ENCODE results near the gene CREB3.

The CREB3 gene

DNA sequence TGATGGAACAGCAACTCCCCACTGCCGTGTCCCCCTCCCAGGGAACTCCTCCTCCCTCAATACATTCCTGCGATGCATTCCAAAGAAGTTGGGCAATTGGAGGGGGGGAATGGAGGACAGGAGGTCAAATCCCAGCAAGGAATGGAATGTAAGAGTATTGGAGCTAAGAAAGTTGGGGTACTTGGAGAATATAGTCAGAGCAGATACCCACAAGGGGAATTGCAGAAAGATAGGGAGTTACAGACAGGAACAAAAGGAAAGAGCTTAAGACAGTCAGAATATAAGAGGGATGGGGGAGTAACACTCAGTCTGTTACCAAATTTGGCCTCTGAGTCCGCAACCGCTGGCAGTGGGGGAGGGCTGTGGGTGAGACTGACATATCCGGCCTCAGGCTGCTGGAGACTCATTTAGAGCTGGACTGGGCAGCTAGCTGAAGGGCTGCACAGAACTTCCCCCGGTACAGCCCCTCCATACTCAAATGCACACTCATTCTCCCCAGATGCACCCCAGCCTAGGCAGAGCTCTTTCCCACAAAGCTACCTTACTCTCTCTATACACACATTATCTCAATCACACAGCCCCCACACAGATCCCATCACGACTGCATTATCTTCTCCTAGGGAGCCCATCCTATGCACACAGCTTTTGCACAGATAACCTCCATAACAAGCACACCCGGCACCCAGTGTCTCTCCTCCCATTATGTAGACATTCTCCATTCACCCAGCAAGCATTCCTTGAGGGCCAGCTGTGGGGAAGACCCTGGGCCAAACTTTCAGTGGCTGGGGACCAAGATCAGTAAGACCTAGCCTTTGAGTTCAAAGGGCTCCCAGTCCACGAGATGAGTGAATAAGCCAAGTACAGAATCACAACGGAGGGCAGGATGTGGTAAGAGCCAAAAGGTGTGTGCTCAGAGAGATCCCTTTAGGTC is 4.2 kb upstream of the CREB3 start:
- DNase-seq = peak; percentile 73

DNA sequence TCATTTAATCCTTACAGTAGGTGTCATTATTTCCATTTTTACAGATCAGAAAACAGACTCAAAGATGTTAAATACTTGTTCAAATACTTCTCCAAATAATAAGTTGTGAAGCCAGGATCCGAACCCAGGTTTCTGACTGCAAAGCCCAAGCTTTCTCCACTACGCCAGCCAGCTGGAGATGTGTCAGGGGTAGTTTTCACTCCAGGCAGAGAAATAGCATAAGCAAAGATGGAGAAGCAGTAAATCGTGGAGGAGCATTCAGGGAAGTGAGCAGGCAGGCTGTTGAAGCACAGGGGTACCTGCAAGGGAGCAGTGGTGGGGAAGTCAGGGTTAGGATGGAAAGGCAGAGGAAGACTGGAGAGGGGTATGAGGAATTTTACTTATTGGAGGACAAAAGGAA is 3.4 kb upstream of the CREB3 start:
- DNase-seq = no peak

DNA sequence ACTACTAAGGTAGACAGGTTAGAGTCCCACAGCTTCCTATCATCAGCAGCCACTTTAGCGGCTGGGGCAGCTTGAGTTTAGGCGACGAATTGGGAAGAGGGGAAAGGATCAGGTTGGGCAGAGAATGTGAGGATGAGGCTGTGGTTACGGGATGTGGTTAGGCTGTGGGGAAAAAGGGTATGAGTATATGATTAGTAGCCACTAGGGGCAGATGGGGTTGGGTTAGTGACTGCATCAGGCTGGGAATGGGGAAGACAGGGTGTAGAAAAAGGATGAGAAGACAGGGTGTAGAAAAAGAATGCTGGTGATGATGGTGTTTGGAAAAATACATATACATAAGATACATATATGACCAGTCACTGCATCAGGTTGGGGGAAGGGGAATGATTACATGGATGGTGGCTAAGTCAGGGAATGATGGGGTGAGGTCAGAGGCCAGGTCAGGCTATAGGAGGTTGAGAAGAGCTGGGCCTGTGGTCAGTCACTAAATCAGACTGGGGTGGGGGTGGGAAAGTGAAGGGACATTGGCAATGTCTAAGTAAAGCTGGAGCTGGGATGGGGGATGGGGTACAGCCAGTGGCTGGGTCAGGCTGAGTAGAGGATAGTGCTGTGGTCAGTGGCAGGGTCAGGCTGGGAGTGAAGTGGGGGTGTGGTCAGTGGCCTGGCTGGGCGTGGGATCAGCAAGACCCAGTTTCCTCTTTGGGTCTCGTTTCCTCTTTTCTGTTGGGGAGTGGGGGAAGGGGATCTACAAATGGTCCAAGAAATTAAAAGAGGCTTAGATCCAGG is 2.6 kb upstream of the CREB3 start:
- no peak for DNase-seq

DNA sequence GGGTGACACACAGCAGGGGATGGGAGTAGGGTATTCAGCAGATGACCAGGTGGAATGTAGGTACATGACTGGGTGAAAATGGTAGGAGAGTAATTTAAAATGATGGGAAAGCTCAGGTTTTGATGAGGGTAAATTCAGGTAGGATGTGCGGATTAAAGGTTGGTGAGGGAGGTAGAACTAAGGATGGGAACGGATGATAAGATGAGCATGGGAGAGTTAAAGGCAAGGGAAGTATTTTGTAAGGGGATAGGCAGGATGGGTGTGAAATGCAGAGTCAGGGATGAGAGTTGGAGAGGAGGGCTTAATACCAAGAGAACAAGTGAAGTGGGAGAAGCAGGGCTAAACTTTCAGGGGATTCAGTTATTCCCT is 2.0 kb upstream of the CREB3 start:
- no peak for DNase-seq

DNA sequence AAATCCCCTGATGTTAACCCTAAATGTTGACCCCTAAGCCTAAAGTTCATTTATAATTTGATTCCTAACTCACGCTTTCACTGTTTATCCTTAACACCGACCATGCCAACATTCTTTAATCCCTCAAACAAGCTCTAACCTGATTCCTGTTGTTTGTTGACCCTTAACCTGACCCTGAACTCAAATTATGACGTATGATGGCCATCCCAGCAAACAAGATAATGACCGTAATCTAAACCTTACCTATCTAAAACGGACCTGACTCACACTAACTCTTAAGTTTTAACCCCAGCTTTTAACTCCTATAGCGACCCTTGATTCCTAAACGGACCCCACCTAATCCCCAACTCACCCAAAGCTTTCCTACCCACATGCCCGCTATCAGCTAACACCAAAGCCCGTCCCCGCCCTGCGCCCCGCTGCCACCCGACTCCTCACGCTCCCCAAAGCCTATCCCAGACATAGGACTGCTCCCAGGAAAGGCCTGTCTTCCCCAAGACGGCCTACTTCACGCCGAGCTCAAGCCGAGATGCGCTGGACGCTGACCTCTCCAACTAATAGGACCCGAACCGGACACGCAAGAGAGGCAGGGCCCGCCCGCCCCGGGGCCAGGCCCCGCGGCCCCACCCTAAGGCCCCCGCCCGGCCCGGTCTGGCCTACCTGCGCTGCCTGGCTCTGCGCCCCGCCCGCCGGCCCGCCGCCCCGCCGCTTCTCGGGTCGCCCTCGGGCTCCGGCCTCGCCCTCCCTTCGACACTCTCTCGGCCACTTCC is 866 bp upstream of the CREB3 start:
- no peak for DNase-seq

DNA sequence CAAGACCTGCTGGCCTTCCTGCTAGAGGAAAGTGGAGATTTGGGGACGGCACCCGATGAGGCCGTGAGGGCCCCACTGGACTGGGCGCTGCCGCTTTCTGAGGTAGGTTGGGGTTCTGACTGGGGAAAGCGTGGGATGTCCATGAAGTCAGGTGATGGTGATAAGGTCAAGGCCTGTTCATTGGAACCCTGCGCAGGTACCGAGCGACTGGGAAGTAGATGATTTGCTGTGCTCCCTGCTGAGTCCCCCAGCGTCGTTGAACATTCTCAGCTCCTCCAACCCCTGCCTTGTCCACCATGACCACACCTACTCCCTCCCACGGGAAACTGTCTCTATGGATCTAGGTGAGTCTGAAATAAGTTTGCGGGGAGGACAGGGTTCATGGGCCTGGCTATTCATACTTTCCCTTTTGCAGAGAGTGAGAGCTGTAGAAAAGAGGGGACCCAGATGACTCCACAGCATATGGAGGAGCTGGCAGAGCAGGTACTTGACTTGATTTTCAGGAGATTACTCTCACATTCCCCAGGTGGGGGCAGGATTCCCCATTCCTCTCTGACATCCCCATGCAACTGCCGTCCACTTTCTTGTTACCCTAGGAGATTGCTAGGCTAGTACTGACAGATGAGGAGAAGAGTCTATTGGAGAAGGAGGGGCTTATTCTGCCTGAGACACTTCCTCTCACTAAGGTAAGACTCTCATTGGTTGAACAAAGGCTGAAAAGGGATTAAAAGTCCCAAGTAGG is 505 bp downstream of the CREB3 start:
- no peak for DNase-seq

DNA sequence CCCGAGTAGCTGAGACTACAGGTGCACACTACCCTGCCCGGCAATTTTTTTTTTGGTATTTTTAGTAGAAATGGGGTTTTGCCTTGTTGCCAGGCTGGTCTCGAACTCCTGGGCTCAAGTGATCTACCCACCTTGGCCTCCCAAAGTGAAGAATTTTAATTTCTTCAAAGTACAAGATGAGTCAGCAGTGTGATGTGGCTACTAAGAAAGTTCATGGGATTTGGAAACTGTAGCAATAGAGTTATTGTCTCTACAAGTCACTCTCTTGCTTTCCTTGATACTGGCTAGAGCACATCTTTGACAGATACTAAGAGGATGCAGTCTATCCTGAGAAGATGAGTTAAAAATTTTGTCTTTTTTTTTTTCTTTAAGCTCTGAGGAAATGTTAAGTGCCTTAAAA is 1.6 kb downstream of the CREB3 start:
- DNase-seq = no peak

DNA sequence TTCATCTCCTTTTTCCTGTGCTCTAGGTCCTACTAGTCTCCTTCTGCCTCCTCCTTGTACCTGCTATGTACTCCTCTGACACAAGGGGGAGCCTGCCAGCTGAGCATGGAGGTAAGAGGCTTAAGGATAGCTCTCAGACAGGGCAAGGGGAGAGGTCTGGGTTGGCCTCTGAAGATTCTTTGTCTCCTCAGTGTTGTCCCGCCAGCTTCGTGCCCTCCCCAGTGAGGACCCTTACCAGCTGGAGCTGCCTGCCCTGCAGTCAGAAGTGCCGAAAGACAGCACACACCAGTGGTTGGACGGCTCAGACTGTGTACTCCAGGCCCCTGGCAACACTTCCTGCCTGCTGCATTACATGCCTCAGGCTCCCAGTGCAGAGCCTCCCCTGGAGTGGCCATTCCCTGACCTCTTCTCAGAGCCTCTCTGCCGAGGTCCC is 3.8 kb downstream of the CREB3 start:
- DNase-seq = peak; percentile 69

DNA sequence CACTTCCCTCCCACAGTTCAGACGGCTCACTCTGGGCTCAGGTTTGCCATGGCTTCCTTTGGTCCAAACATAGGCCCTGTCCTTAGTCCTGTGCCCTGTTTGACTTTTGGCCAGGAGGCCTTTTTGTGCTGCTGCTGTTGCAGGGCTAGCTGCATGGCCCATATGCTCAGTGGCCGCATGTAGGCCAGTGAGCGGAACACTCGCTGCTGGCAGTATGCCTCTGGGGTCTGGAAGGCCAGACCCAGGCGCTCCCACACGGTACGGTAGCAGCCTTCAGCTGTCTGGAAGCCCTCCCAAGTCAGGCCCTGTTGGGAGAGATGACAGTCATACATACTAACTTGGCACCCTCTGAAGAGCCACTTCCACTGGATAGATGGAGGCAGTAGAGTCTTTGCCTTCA is 4.7 kb downstream of the CREB3 start:
- no peak for DNase-seq

DNA sequence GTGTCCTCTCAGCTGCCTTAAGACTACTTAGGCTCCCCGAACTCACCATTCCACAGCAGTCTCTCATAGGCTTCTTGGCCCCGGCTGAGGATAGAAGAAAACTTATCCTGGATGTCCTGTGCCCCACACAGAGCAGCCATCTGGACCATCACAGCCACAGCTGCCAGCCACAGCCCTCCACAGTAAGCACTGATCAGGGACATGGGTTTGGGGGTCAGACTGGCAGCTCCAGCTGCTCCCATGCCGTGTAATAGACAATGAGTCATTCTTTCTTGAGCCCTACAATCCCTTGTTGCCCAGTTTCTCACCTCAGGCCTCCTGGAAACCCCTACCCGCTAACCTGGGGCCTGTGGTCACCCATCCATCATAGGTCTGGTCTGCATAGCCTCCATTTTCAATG is 5.7 kb downstream of the CREB3 start:
- DNase-seq = no peak

DNA sequence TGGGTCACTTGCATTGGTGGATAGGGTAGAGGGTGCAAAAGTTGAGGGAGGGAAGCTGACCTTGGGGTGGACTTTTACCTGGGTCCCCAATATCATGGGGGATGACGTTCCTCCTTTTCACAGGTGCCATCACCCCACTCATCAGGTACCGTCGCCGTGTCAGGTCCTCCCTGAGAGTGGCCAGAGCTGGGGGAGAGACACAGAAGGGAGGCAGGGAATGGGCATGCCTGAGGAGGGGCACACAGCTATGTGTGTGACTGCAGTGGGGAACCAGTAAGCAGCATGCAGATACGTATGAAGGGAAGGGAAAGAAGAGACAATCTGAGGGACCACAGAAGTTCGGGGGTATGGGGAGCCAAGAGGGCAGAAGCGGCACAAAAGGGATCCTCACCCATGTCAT is 6.5 kb downstream of the CREB3 start:
- no peak for DNase-seq

DNA sequence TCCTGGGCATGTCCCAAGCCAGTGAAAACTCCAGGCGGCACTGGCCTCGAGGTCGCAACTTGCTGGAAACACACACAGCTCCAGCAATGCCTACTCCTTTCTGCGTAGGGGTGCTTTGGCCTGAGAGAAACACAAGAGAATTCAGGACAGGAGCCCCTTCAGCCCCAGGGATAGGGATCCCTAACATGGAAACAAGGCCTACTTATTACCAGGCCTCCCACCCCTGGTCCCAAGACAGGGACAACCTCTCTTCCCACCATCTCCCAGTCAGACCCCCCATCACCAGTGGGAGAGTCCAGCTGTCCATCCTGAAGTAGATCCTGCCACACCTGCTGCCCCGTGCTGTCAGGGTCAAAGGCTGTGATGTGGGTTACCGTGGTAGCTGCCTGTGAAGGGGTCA is 7.8 kb downstream of the CREB3 start:
- no peak for DNase-seq

DNA sequence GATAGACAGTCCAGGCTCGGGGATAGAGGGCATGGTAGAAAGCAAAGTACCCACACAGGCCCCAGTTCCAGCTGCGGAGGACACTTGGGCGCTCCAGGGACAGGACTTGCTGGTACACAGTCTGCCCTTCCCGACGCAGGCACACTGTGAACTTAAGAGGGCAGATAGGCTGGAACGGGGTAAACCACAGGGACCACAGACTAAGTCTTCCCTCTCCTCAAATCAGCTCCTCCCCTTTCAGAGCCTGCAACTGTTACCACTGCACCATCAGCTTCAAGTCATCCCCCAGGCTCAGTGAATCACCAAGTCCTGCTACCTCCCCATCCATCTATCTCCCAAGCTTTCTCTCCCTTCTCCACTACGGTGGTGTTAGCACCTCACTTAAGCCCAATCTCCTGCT is 9.3 kb downstream of the CREB3 start:
- DNase-seq = no peak

DNA sequence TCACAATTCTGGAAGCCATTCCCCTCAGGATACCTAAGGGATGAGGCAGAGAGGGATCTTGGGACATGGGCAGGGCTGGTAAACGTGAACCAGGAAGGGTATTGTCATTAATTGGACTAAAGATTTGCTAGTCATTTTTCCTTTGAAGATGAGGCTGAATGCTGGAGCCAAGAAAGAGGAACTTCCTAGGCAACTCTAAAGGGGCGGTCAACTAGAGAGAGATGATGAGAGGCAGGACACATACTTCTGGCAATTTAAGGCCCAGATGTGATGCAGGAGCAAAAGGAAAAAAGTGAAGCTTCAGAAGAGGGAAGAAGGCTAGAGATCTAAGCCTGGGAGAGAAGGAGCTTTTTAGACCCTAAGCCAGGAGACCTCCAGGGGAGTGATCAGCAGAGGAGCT is 11.0 kb downstream of the CREB3 start:
- no peak for DNase-seq

DNA sequence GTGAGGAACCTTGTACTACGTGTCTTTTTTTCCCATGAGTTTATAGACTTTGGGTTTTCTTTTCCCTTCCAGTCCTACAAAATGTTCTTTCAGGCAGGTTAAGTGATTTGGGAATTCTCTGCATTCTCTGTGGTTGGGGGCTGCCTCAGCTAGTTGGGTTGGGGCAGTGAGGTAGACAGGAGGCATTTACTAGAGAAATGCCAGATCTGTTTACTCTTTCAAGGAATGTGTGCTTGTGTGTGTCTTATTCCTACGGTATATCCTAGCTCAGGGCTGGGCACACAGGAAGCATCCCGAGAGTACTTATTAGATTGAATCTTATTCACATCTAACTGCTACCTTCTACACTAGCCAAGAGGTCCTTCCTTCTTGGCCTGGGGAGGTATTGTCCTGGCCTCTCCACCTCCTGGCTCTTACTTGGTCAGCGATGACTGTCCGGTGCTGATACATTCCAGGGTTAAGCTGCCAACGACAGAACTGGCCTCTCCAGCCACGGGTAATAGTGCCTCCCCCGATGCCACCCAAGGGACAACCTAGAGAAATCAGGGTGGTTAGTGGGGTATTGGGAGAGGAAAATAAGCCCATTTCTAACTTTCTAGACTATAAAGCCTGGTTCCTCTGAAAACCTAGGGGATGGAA is 11.5 kb downstream of the CREB3 start:
- no peak for DNase-seq

DNA sequence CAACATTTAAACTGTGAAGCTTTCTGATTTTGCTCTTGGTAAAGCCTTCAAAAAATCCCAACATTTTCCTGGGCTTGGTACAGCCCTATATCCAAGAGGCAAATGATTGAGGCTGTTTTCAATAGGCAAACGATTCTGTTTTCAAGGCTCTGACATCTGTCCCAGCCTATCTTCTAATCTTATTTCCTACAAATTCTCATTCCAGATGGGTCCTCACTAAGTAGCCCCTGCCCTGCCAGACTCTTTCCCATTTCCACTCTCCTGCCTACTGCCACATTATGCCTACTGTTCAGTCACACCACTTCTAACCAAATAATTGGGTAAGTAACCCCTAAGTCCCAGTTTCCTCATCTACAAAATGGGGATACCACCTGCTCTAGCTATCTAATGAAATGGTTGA is 13.1 kb downstream of the CREB3 start:
- no peak for DNase-seq

DNA sequence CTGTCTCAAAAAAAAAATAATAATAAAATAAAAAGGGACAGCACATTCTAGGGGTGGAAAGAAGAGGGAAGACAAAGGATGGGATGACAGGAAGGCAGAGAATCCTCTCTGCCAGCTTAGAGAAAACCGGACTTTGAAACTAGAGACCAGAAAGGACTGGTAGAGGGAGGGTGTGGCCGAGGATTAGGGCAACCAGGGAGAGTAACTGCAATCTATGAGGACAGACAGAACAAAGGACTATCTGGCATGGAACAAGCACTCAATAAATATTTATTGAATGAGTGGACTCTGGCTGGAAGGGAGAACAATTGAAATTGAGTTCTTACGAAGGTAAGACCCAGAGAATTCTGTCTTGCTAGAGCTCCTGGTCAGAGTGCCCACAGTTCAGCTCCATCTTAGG is 14.1 kb downstream of the CREB3 start:
- DNase-seq = no peak

DNA sequence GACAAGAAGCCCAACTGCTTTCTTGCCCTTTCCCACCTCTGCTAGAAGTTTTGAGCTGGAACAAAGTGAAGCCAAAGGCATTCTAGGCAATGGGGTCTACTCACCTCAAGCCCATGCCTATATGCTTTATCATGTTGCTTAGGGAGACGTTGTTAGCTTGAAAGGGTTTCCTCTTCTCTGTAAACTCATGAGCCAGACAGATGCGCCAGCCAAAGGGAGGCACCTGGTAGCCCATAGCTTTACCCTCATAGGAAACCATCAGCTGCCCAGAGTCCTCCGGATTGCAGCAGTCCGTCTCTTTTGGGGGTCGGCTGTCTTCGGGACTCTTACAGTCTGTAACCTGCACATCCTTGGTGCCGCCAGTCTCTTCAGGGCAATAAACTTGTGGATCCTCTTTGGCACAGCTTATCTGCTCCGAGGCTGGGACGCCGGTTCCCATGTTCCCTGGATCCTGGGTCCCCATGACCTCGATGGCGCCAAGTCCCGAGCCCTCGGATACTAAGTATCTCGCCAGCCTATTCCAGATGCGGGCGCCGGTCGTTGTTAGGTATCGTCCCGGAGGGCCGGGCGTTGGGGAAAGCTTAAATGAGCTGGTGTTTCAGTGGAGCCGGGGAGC is 15.9 kb downstream of the CREB3 start:
- DNase-seq = no peak

DNA sequence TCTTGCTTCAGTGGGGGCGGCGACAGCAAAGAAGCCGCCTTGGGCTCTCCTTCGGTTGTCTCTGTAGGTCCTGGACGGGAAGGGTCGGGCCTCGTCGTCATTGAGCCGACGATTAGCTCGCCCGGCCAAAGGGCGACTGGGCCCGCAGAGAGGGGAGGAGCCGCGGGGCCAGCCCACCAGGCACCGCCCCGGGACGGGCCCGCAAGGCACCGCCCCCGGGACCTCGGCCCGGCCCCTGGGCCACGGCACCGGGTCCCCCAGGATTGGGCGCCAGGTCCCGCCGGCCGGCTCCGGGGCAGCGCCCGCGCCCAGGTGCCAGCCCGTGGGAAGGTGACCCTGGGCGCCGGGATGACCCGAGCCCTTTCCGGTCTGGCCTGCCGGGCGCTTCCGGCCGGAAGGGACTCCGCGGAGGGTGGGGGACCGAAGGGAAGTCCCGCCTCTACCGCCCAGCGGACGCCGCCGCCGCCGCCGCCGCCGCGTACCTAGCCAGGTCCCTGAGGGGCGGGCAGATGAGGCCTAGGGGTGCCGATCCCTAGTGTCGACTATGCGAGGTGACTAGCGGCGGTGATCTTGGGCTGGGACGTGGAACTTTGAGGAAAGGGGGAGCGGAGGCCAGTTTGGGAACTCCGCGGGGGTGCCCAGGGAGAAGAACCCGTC is 16.5 kb downstream of the CREB3 start, which contains the start of the genes GBA2 and RGP1:
Gene GBA2 (minus strand): TSS at position 371 of the 657 bp plus-strand sequence. CDS start 524 bp downstream, outside the sequence.
Gene RGP1 (plus strand): TSS at position 430 of the 657 bp plus-strand sequence. CDS start 469 bp downstream, outside the sequence.
- peak; percentile 86 for DNase-seq

DNA sequence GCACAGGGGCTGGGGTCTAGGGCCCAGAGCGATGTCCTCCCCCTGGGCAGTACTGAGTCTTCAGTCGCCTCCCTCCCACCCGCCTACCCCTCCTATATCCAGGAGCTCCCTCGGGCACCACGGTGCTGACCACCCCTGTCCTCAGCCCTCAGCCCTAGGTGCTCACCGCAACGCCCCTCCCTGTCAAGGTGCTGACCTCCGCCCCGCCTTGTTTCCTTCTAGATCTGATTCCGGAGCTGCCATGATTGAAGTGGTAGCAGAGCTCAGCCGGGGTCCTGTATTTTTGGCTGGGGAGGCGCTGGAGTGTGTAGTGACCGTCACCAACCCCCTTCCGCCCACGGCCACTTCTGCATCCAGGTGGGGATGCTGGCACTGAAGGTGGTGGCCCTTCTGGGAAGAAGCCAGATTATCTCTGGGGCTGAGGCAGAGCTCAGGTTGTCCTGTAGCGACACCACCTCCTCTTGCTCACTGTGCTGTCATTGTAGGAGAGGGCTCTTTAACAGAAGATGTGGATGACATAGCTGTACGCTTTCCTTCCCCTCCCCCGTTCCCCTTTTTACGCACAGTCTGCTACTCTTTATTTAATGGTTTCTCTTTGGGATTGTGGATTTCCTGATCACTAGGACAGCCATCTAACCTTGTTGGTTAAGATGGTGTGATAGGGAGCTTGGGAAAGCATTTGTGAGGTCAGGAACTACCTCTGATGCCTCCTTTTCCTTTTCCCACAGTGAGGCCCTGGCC is 17.2 kb downstream of the CREB3 start:
- peak; percentile 64 for DNase-seq
